GM15510 (cell line): ENCODE measurements around the gene ZNF821.

Experiments used
- POLR2A ChIP-seq: IDR thresholded peaks from 3 replicates; pipeline ENCODE4 v1.6.1; 2011; ENCODE audit warnings: borderline replicate concordance; ENCODE audit not compliant: insufficient read length; ENCODE audit errors: extremely low read depth

The ZNF821 gene

DNA sequence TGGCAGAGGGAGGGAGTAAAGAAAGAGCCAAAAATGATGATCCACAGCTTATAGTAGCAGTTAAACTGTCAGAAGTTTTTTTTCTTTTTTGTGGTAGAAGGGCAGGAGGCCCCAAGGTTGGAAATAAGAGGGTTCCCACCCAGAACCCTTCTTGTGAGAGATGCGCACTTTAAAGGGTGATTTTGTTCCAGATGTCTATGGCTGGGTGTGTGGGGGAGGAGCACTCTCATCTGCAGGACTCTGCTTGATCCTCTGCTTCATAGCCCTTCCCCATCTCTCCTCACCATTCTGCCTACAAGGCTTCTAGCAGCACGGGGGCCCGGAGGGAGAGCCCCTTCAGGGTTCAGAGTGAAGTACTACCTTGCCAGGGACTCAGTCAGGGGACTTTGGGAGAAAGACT is 31.8 kb downstream of the ZNF821 start:
- no peak for TF ChIP-seq POLR2A

DNA sequence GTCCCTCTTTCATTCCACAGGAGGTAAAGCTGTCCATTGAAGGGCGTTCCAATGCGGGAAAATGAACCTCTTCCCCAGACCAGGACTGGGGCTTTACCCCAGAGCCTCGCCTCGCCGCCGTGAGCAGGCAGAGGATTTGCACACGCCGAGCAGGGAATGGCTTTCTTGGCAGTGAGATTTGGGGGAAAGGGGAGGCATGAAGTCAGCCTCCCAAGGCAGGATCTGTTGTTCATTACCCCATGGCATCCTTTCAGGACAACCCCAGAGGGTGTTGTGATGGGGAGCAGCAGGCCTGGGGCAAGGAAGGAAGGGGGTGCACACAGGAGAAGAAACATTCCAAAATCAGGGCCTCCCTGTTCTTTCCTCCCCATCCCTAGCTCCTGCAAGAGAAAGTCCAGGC is 32.2 kb downstream of the ZNF821 start:
- no peak for TF ChIP-seq POLR2A

- TF ChIP-seq POLR2A: no peak
Observed at GRCh38 chr16:71848622-71849021, 35.4 kb downstream of the ZNF821 start.

- no peak for TF ChIP-seq POLR2A
Observed at GRCh38 chr16:71847096-71847495, 36.9 kb downstream of the ZNF821 start.

- no peak for TF ChIP-seq POLR2A
Observed at GRCh38 chr16:71846431-71846830, 37.6 kb downstream of the ZNF821 start.

- TF ChIP-seq POLR2A: peak; percentile 86
Observed at GRCh38 chr16:71845639-71846430, 38.1 kb downstream of the ZNF821 start, which contains the start of gene ATXN1L. TSS of gene ATXN1L (plus strand) at chr16:71845976. CDS start at chr16:71849741, 3,765 bp downstream.

DNA sequence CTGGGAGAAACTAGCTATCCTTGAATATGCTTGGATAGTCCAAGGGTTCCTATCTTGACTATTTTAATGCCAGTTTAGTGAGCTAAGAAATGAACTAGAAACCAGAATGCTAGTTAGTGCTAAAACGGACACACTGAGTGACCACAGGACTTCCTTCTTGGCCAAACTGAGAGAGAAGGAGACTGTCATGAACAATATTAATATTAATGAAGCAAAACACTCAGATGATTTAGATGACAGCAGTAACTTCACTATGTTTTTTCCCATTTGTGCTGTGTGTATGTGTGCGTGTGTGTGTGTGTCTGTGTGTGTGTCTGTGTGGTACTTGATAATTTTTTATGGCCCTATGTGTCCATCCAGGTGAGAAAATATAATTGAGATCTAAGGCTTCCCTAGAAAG is 40.4 kb downstream of the ZNF821 start:
- no peak for TF ChIP-seq POLR2A

- no peak for TF ChIP-seq POLR2A
Observed at GRCh38 chr16:71840052-71840451, 43.9 kb downstream of the ZNF821 start.

- no peak for TF ChIP-seq POLR2A
Observed at GRCh38 chr16:71837150-71837549, 46.8 kb downstream of the ZNF821 start.

- TF ChIP-seq POLR2A: no peak
Observed at GRCh38 chr16:71834291-71834690, 49.7 kb downstream of the ZNF821 start.

GRCh38 chr16:71830359-71830758 is 53.6 kb downstream of the ZNF821 start:
- no peak for TF ChIP-seq POLR2A

- no peak for TF ChIP-seq POLR2A
Observed at GRCh38 chr16:71826533-71827017, 57.4 kb downstream of the ZNF821 start.

DNA sequence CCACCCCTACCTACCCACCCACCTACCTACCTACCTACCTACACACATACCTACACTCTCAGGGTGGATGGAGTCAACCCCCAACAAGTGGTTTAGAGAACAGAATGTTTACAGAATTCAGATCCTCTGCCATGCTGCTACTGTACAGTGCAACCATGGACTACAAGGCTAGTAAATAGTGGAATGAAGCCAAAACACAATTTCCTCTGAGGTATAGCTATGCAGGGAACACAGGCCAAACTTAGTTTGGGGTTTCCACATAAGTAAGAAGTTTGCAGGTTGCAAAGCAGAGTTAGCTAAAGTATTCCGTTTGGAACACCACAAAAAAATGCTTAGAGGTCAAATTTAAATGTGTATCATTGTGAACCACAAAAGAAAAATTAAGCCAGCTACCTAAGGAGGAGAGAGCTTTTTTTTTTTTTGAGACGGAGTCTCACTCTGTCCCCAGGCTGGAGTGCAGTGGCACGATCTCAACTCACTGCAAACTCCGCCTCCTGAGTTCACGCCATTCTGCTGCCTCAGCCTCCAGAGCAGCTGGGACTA is 72.7 kb downstream of the ZNF821 start:
- no peak for TF ChIP-seq POLR2A
